GM19468 (cell line): ENCODE data around the gene MAPRE2.

ENCODE experiments used
- ATAC-seq: cut with Tn5 transposase; IDR thresholded peaks from one replicate; pipeline ENCODE4 v1.9.1; 2021; ENCODE audit warnings: mild to moderate bottlenecking, moderate library complexity, moderate number of reproducible peaks; ENCODE audit not compliant: unreplicated experiment; ENCODE audit errors: extremely low read depth

The MAPRE2 gene

GRCh38 chr18:35059280-35059927, 18.2 kb downstream of the MAPRE2 start:
- no peak for ATAC-seq

- ATAC-seq = no peak
Measured at GRCh38 chr18:35060122-35060815, 19.1 kb downstream of the MAPRE2 start.

GRCh38 chr18:35061336-35061735, 20.1 kb downstream of the MAPRE2 start:
- no peak for ATAC-seq

- no peak for ATAC-seq
Measured at GRCh38 chr18:35061804-35062203, 20.6 kb downstream of the MAPRE2 start.

- no peak for ATAC-seq
Measured at GRCh38 chr18:35062408-35062807, 21.2 kb downstream of the MAPRE2 start.

- ATAC-seq = no peak
Measured at GRCh38 chr18:35063875-35064690, 22.9 kb downstream of the MAPRE2 start.

- no peak for ATAC-seq
Measured at GRCh38 chr18:35067454-35067853, 26.2 kb downstream of the MAPRE2 start.

- ATAC-seq = no peak
Measured at GRCh38 chr18:35071819-35072247, 30.6 kb downstream of the MAPRE2 start.

- no peak for ATAC-seq
Measured at GRCh38 chr18:35072616-35073015, 31.4 kb downstream of the MAPRE2 start.

GRCh38 chr18:35073186-35074105, 32.2 kb downstream of the MAPRE2 start:
- no peak for ATAC-seq

GRCh38 chr18:35074581-35074980, 33.4 kb downstream of the MAPRE2 start:
- ATAC-seq = no peak

GRCh38 chr18:35075132-35075531, 33.9 kb downstream of the MAPRE2 start:
- no peak for ATAC-seq

- ATAC-seq = no peak
Measured at GRCh38 chr18:35076135-35076924, 35.1 kb downstream of the MAPRE2 start.

GRCh38 chr18:35077937-35078336, 36.7 kb downstream of the MAPRE2 start:
- ATAC-seq = no peak

- no peak for ATAC-seq
Measured at GRCh38 chr18:35080058-35080457, 38.8 kb downstream of the MAPRE2 start.

GRCh38 chr18:35083174-35083712, 42.0 kb downstream of the MAPRE2 start:
- ATAC-seq = no peak

GRCh38 chr18:35084494-35085449, 43.6 kb downstream of the MAPRE2 start:
- no peak for ATAC-seq
